Brain microvascular endothelial cell (primary cell): ENCODE measurements around the gene TMIGD2.
A peak's percentile ranks its signal among the peaks of the same experiment; 100 is the strongest.

ENCODE experiments used
- DNase-seq: peaks from one replicate; pipeline ENCODE4 v3.0.0-alpha.2; 2020
- H3K27ac ChIP-seq: fragments of 250-450 bp; sonication (Bioruptor Pico); 2 replicates; pipeline ENCODE4 v1.5.1; 2020; ENCODE audit warnings: mild to moderate bottlenecking, moderate library complexity
- H3K27me3 ChIP-seq: fragments of 250-450 bp; sonication (Bioruptor Pico); replicated peaks from 2 replicates; pipeline ENCODE4 v1.5.1; 2020; ENCODE audit warnings: mild to moderate bottlenecking
- H3K36me3 ChIP-seq: fragments of 250-450 bp; sonication (Bioruptor Pico); replicated peaks from 2 replicates; pipeline ENCODE4 v1.5.1; 2020; ENCODE audit warnings: mild to moderate bottlenecking
- H3K4me3 ChIP-seq: 2 replicates; pipeline ENCODE4 v1.5.1; 2011; ENCODE audit warnings: low read depth, mild to moderate bottlenecking, control low read depth, low read length, moderate library complexity
- CTCF ChIP-seq: IDR thresholded peaks from 2 replicates; pipeline ENCODE4 v1.5.1; 2011; ENCODE audit warnings: low read depth, mild to moderate bottlenecking, moderate library complexity, low read length, control low read depth, inconsistent platforms; ENCODE audit errors: missing control alignments
- in situ Hi-C: cut with HindIII; loops from 2 replicates; pipeline ENCODE4 v1.10.0; 2017; ENCODE audit warnings: low sequenced_read_pairs, low pct_ligation_motif_present

The TMIGD2 gene

DNA sequence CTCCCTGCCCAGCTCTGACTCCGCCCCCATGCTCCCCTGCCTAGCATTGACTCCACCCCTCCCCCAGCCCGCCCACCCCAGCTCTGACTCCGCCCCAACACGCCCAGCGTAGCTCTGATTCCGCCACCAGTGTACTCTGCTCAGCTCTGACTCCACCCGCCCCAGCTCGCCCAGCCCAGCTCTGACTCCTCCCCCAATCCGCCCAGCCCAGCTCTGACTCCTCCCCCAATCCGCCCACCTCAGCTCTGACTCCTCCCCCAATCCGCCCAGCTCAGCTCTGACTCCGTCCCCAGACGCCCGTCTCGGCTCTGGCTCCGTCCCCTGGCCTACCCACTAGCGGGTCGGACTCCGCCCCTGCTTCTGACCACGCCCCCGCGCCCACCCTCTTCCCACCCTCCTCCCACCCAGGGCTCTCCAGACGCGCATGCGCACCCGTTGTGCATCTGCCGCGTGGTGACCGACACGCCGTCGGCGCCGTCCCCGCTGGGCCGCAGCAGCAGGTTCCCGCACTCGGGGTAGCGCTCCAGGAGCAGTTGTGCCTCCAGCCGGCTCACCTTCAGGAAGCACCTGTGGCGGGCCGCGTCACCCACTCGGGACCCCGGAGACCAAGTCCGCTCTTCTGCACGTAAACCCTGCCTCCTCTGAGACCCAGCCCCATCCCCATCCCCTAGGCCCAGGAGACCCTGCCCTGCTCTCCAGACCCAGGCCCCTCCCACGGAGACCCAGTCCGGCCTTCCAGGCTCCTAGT, 26.2 kb upstream of the TMIGD2 start:
- H3K4me3 ChIP-seq = peak overlapping the region; percentile 60
- H3K27me3 ChIP-seq = no peaks in the 10 kb centered on the region
- peak overlapping the region; percentile 69 for H3K27ac ChIP-seq
- no peak for TF ChIP-seq CTCF
- in situ Hi-C loops = no loop called here
- peak; percentile 96 for DNase-seq
- H3K36me3 ChIP-seq = no peaks in the 10 kb centered on the region

GRCh38 chr19:4327877-4328242, 25.7 kb upstream of the TMIGD2 start:
- Histone ChIP-seq H3K27me3 (no peaks in the 10 kb centered on the region), H3K4me3 (peak overlapping the region; percentile 42), H3K36me3 (no peaks in the 10 kb centered on the region), H3K27ac (no peak overlapping the region)
- in situ Hi-C loops = no loop called here
- no peak for TF ChIP-seq CTCF
- DNase-seq = no peak

DNA sequence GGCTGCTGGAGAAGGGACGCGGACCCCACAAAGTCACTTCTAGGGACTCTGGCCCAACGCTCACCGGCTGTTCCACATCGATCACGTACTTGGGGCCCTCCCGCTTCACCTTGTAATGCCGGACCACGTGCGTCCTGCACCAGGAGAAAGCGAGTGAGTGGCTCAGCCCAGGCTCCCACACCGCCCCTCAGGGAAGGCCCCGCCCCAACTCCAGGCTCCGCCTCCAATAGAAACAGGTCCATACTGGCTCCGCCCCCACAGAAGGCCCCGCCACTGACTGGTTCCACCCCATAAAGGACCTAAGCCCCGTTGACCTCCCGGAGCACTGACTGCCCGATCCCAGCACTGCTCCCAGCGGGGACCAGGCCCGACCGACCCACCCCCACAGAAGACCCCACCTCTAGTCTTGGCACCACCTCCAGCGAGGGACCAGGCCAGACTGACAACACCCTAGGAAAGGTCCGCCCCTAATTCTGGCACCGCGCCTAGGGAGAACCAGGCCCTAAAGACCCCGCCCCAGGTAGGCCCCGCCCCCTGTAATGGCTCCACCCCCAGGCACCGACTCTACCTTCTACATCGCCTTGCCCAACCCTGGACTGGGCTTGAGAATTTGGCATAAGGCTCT, 25.2 kb upstream of the TMIGD2 start:
- in situ Hi-C loops = no loop called here
- Histone ChIP-seq H3K27ac (no peak overlapping the region), H3K36me3 (no peaks in the 10 kb centered on the region), H3K27me3 (no peaks in the 10 kb centered on the region), H3K4me3 (peak overlapping the region; percentile 42)
- no peak for TF ChIP-seq CTCF
- DNase-seq = peak; percentile 82

DNA sequence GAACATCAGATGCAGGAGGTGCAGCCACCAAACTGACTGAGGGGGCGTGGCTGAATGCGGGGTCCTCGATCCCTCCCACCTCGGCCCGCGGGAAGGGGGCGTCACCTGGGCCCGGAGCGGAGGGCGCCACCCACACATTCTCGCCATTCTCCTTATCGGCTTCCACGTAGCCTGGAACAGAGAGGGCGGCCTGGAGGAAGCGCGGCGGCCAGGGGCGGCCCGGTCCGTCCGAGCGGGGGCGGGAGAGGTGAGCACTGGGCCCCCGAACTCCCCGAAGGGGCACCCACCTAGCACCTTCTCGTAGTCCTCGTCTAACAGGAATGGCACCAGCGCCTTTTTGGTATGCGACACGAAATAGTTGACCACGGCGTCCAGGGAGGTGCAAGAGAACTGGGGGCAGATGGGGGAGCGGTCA, 24.7 kb upstream of the TMIGD2 start:
- in situ Hi-C loops = no loop called here
- DNase-seq = no peak
- TF ChIP-seq CTCF = no peak
- Histone ChIP-seq H3K27me3 (no peaks in the 10 kb centered on the region), H3K36me3 (no peaks in the 10 kb centered on the region), H3K4me3 (peak overlapping the region; percentile 29), H3K27ac (no peak overlapping the region)

GRCh38 chr19:4326215-4326836, 24.1 kb upstream of the TMIGD2 start:
- H3K36me3 ChIP-seq = no peaks in the 10 kb centered on the region
- no peaks in the 10 kb centered on the region for H3K27me3 ChIP-seq
- no peak for DNase-seq
- no peak overlapping the region for H3K27ac ChIP-seq
- in situ Hi-C loops = no loop called here
- no peak overlapping the region for H3K4me3 ChIP-seq
- no peak for TF ChIP-seq CTCF
